NCI-H146 (cell line): Measurements from ENCODE around the gene SPATA4.

Experiments used
- DNase-seq: peaks from one replicate; lab custom pipeline; 2025; lab: John Stamatoyannopoulos, UW

The SPATA4 gene

DNA sequence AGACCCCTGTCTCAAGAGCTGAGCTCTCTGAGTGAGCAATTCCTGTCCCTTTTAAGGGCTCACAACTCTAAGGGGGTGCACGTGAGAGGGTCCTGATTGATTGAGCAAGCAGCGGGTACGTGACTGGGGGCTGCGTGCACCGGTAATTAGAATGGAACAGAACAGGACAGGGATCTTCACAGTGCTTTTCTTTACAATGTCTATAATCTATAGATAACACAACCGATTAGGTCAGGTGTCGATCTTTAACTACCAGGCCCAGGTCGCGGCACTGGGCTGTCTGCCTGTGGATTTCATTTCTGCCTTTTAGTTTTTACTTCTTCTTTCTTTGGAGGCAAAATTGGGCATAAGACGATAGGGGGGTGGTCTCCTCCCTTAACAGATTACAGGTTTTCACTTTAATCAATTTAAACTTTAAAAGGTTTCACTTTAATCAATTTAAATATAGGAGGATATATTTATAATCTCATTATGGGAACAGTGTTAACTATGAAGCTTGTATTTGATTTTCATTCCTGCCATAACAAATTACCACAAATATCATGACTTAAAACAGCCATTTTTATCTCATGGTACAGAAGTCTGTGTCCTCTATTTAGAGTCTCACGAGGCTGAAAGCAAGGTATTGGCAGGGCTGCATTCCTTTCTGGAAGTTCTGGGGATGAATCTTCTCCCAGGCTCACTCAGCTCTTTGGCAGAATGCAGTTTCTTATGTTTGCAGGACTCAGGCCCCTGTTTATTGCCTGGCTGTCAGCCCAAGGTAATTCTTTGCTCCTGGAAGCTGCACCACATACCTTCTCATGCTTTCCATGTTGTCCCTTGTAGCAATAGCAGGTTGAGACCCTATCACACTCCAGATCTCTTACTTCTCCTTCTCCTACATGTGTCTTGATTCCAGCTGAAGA, 5.2 kb downstream of the SPATA4 start:
- no peak for DNase-seq

DNA sequence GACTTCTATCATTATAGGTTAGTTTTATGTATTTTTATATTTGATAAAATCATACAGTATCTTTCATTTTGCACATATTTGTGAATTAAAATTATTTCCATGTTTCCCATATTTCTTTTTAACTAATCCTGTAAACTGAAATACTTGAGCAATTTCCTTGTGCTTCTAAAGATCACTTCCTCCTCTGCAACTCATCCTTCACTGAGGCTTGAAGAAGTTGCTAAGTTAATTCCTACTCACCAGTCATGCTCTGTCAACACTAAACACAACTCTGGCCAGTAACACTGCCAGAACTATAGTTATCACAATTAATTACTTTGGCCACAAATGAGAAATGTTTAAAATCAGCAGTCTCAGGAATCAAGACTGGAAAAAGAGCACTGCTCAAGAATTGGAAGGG, 6.7 kb downstream of the SPATA4 start:
- no peak for DNase-seq

- no peak for DNase-seq
Measured at GRCh38 chr4:176187624-176188023, 7.8 kb downstream of the SPATA4 start.

- DNase-seq: no peak
Measured at GRCh38 chr4:176186671-176187395, 8.6 kb downstream of the SPATA4 start.

- no peak for DNase-seq
Measured at GRCh38 chr4:176186067-176186466, 9.3 kb downstream of the SPATA4 start.

GRCh38 chr4:176185051-176185450, 10.3 kb downstream of the SPATA4 start:
- DNase-seq: no peak

GRCh38 chr4:176163041-176163440, 32.3 kb downstream of the SPATA4 start:
- DNase-seq: no peak

- DNase-seq: no peak
Measured at GRCh38 chr4:176156656-176157055, 38.7 kb downstream of the SPATA4 start.

GRCh38 chr4:176153124-176153523, 42.3 kb downstream of the SPATA4 start:
- DNase-seq: no peak

- no peak for DNase-seq
Measured at GRCh38 chr4:176150704-176151103, 44.7 kb downstream of the SPATA4 start.

DNA sequence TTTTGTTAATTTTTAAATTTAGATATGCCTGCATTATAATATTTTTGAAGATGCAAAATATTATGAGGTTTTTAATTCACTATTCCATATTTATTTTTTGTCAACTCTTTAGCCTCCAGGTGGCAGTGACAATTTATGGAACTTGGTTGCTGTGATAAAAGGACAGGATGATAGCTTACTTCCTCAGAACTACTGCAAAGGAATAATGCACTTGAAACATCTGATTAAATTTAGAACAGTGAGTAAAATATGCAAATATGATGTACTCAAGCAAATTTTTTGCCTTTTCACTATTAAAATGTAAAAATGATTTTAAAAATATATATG, 45.1 kb downstream of the SPATA4 start:
- DNase-seq: no peak

DNA sequence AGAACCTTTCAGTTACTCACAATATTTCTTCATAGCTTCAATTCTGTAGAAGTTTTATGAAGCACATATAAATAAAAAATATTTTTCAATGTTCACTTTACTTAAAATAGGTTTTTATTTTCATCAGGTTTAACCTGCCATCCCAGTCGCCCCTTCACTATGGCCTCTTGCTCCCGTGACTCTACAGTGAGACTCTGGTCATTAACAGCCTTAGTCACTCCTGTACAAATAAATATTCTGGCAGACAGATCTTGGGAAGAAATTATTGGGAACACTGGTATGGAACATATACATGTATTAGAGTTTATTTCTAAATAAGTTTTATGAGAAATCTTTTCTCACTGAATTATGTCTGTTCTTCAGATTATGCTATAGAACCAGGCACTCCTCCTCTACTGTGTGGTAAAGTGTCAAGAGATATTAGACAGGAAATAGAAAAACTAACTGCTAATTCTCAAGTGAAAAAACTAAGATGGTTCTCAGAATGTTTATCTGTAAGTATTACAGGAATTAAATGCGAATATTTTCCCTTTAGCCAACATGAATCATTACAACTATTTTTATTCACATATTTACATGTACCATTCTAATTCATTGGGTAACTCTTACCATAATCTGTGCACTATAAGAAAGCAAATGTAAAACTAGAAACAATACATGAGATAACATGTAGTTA, 45.6 kb downstream of the SPATA4 start:
- DNase-seq: no peak

- DNase-seq: no peak
Measured at GRCh38 chr4:176142253-176142652, 53.1 kb downstream of the SPATA4 start.

GRCh38 chr4:176139518-176139917, 55.9 kb downstream of the SPATA4 start:
- DNase-seq: no peak

GRCh38 chr4:176137631-176138030, 57.8 kb downstream of the SPATA4 start:
- no peak for DNase-seq

DNA sequence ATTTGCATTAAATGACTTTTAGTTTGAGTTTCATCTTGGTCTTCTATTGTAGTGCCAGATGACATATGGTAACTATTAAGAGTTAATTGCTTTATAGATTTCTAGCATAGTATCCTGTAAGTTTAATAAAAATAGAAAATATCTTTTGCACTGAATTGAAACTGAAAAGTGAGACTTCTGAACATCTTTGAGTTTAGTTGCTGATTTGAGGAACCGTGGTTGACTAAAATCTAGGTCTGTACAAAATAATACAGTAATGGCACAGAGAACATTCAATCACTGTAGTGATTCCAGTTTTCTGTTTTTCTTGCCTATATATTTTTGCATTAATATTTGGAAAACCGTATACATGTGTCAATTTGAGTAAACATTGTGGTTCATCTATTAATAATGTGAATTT, 60.7 kb downstream of the SPATA4 start:
- DNase-seq: no peak
